Upper lobe of left lung (tissue), 6 donors: ENCODE measurements around the gene P2RX1. TPM values are rescaled to one million over a fixed set of nuclear protein-coding genes. Genes with fewer than 3 reads are reported as not detected.

ENCODE experiments used
- ATAC-seq, 2 donors: fragments of 200-7000 bp; cut with Tn5 transposase; one replicate each; pipeline ENCODE4 v1.9.1; 2022; ENCODE audit warnings: mild to moderate bottlenecking in 2 of 2, moderate library complexity in 2 of 2; ENCODE audit not compliant: low FRiP score in 2 of 2
- DNase-seq, 2 donors: peaks; one replicate each; pipeline ENCODE4 v3.0.0-alpha.2; 2019 to 2020
- H3K27ac ChIP-seq, 4 donors: fragments of 200-600 bp; sonication (generic); one replicate each; pipeline ENCODE4 v1.5.1; 2016 to 2019
- H3K27me3 ChIP-seq, 4 donors: fragments of 200-600 bp; sonication (generic); one replicate each; pipeline ENCODE4 v1.5.1; 2017 to 2019
- H3K36me3 ChIP-seq, 4 donors: fragments of 200-600 bp; sonication (generic); one replicate each; pipeline ENCODE4 v1.5.1; 2016 to 2019
- H3K4me1 ChIP-seq, 4 donors: fragments of 200-600 bp; sonication (generic); one replicate each; pipeline ENCODE4 v1.5.1; 2018 to 2019
- H3K4me3 ChIP-seq, 4 donors: fragments of 200-600 bp; sonication (generic); one replicate each; pipeline ENCODE4 v1.5.1; 2017 to 2019; ENCODE audit warnings: mild to moderate bottlenecking in 2 of 4, moderate library complexity in 1 of 4
- H3K9me3 ChIP-seq, 4 donors: fragments of 200-600 bp; sonication (generic); one replicate each; pipeline ENCODE4 v1.5.1; 2018 to 2019
- EP300 ChIP-seq, 4 donors: sonication (generic); formaldehyde crosslinking; IDR thresholded peaks; one replicate each; pipeline ENCODE4 v1.5.1; 2017; ENCODE audit warnings: antibody characterized with exemption in 4 of 4, control low read depth in 2 of 4
- POLR2A ChIP-seq, 4 donors: fragments of 450-650 bp; IDR thresholded peaks; one replicate each; pipeline ENCODE4 v1.5.1; 2016 to 2017; ENCODE audit warnings: antibody characterized with exemption in 4 of 4, mild to moderate bottlenecking in 2 of 4
- POLR2AphosphoS5 ChIP-seq, 2 donors: sonication (generic); formaldehyde crosslinking; IDR thresholded peaks; one replicate each; pipeline ENCODE4 v1.5.1; 2017; ENCODE audit warnings: antibody characterized with exemption in 2 of 2
- WGBS, 2 donors: methylation state at CpG; one replicate each; pipeline ENCODE4 v1.1.5; 2017 to 2018; 5-methylcytosine and 5-hydroxymethylcytosine counted together
- total RNA-seq, 6 donors: library from RNA; depleted of rRNA in 4 of 6; stranded (reverse); fragments of >200 nt in 4 of 6; gene quantifications; one replicate each; pipeline versions ENCODE4 v1.1.0 to v1.2.1, GENCODE V29; 2016 to 2021
- TF ChIP-seq, protein P1 (sequence below), 6 experiments: fragments of 450-650 bp in 4 of 6; fragments of 200-600 bp in 2 of 6; sonication (generic) in 2 of 6; IDR thresholded peaks; one replicate each; pipeline ENCODE4 v1.5.1; 2016 to 2019; ENCODE audit warnings: antibody characterized with exemption in 6 of 6
- donor health status: DM: no; HTN: no; CAD: no; lungs with moderate emphysema.
- donor health status: DM: no; HTN: yes; CAD: no; lungs with severe emphysema.

The P2RX1 gene
- total RNA-seq, 6 donors from 2014 or later, result 3.7 to 29.9 (median 9.4) TPM

DNA sequence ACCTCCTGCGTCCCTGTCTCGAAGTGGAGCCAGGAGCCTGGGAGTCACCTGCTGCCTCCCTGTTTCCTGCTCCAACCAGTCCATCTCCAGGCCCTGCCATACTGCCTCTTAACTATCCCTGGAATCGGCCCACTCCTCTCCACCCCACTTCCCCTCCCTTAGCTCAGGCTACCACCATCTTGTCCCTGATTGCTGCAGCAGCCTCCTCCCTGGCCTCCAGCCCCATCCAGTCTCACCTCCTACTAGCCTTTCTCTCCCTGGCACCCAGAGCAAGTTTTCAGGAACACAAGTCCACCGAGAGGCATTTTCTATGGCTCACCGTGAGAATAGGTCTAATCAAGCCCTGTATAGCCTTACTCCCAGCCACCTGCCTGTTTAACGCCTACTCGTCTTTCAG, 22.5 kb downstream of the P2RX1 start:
- Histone ChIP-seq H3K4me1 (peaks cover 52 to 65% (median 59%) of the 10 kb centered on the region in 4 donors), H3K36me3 (no peaks in the 10 kb centered on the region), H3K9me3 (no peaks in the 10 kb centered on the region), H3K27me3 (peaks cover 0 to 3% (median 0%) of the 10 kb centered on the region in 4 donors), H3K4me3 (peak overlapping the region in 3 of 4 donors; percentile 60 to 94 (median 80)), H3K27ac (peak overlapping the region; percentile 75 to 90 (median 82))
- ATAC-seq (no peak), DNase-seq (no peak)
- WGBS, 2 donors, result 52 to 62% methylated on average over 7 of the region's 7 CpGs
- TF ChIP-seq, protein P1, sequence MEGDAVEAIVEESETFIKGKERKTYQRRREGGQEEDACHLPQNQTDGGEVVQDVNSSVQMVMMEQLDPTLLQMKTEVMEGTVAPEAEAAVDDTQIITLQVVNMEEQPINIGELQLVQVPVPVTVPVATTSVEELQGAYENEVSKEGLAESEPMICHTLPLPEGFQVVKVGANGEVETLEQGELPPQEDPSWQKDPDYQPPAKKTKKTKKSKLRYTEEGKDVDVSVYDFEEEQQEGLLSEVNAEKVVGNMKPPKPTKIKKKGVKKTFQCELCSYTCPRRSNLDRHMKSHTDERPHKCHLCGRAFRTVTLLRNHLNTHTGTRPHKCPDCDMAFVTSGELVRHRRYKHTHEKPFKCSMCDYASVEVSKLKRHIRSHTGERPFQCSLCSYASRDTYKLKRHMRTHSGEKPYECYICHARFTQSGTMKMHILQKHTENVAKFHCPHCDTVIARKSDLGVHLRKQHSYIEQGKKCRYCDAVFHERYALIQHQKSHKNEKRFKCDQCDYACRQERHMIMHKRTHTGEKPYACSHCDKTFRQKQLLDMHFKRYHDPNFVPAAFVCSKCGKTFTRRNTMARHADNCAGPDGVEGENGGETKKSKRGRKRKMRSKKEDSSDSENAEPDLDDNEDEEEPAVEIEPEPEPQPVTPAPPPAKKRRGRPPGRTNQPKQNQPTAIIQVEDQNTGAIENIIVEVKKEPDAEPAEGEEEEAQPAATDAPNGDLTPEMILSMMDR (IDR thresholded peaks at IDR 0.05), result no peak
- TF ChIP-seq EP300 (IDR thresholded peaks at IDR 0.05), result no peak
- no peak for TF ChIP-seq POLR2AphosphoS5 (IDR thresholded peaks at IDR 0.05)
- no peak for TF ChIP-seq POLR2A (IDR thresholded peaks at IDR 0.05)

- H3K27ac ChIP-seq, result peak within 1 kb of the TSS; percentile 75 to 90 (median 82)
- H3K4me3 ChIP-seq, result peak within 1 kb of the TSS; percentile 58 to 94 (median 70)
- no peaks in the 10 kb centered on the region for H3K36me3 ChIP-seq
- ATAC-seq, result peak; percentile 87 to 89
- H3K4me1 ChIP-seq, result peaks cover 54 to 69% (median 59%) of the 10 kb centered on the region in 4 donors
- H3K27me3 ChIP-seq, result peaks cover 0 to 3% (median 0%) of the 10 kb centered on the region in 4 donors
- TF ChIP-seq, protein P1 (IDR thresholded peaks at IDR 0.05), result peak in 2 of 6 experiments; percentile 26 to 35
- TF ChIP-seq EP300 (IDR thresholded peaks at IDR 0.05), result no peak
- TF ChIP-seq POLR2AphosphoS5 (IDR thresholded peaks at IDR 0.05), result peak in 1 of 2 donors; percentile 44
- TF ChIP-seq POLR2A (IDR thresholded peaks at IDR 0.05), result peak in 1 of 4 donors; percentile 58
- H3K9me3 ChIP-seq, result no peaks in the 10 kb centered on the region
- 1 to 6% methylated on average over 10 to 22 of the region's 75 CpGs for WGBS, 2 donors
- DNase-seq, result peak; percentile 92 to 99
Measured at GRCh38 chr17:3893003-3893719, 23.1 kb downstream of the P2RX1 start, which contains the start of gene CAMKK1. CAMKK1 (minus strand) TSS chr17:3893053; CDS start chr17:3885687, 7,366 bp downstream.

DNA sequence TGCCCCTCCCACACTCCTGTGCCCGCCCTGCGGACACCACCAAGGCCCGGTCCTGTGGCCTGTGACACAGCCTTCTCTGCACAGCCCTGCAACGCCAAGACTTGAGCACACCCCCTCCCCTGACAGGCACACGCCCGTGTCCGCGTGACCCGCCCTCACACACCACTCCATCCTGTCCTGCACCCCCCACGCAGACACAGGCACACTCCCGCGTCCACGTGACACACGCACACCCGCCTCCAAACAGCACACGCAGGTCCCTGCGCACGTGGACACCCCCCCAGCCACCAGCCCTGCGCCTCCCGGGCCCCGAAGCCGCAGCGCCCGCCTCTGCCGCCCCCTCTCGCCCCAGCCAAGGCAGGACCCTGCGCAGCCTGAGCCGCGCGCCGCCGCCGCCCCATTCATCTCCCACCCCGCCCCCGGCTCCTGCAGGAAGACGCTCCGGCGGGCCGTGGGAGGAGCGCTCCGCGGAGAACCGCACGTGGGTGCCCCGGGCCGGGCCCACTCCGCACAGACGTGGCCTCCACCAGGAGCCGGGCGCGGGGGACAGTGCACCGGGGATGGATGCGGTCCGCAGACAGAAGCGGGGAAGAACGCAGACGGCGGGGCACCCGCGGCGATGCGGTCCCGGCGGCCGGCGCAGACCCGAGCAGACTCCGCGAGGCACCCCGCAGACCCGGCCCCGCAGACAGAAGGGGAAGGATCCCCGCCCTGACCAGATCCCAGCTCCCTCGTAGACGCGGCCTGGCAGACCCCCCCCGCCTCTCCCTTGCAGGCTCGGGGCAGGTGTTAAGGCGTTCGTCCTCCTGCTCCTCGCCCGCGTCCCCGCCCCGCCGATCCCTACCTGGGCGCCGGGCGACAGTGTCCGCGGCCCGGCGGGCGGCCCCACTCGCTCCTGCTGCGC, 23.9 kb downstream of the P2RX1 start:
- Histone ChIP-seq H3K4me1 (peaks cover 62 to 76% (median 65%) of the 10 kb centered on the region in 4 donors), H3K27ac (peak overlapping the region; percentile 62 to 86 (median 72)), H3K27me3 (peaks cover 0 to 3% (median 0%) of the 10 kb centered on the region in 4 donors), H3K9me3 (no peaks in the 10 kb centered on the region), H3K36me3 (no peaks in the 10 kb centered on the region), H3K4me3 (peak overlapping the region; percentile 58 to 94 (median 70))
- peak; percentile 89 to 94 for DNase-seq
- 0% methylated on average over 9 to 59 of the region's 96 CpGs for WGBS, 2 donors
- peak; percentile 67 to 70 for ATAC-seq
- TF ChIP-seq POLR2AphosphoS5 (IDR thresholded peaks at IDR 0.05) (peak; percentile 51 to 52), POLR2A (IDR thresholded peaks at IDR 0.05) (peak in 1 of 4 donors; percentile 12), EP300 (IDR thresholded peaks at IDR 0.05) (peak in 1 of 4 donors; percentile 58)
- TF ChIP-seq, protein P1 (IDR thresholded peaks at IDR 0.05), result peak in 1 of 6 experiments; percentile 25

DNA sequence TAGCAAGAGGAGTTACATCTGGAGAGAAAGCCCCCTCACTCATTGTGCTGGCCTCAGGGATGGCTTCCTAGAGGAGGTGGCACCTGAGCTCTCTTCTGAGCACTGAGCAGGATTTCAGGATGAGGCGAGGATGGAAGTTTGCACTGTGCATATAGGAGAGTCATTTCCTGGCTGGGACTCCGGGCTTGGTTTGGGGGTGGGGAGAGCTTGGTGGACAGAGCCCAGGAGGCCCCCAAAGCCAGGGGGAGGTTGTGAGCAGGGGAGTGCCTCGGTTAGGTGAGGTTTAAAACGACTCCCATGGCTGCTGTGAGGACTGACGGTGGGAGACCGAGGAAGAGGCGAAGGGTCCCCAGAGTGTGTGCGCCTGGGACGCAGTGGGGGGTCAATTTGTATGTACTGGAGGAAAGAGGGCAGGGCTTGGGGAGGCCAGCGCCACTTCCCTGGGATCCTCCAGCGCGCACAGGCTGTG, 24.6 kb downstream of the P2RX1 start:
- Histone ChIP-seq H3K9me3 (no peaks in the 10 kb centered on the region), H3K4me1 (peaks cover 69 to 83% (median 71%) of the 10 kb centered on the region in 4 donors), H3K4me3 (peak overlapping the region in 3 of 4 donors; percentile 60 to 94 (median 80)), H3K27me3 (peaks cover 0 to 3% (median 0%) of the 10 kb centered on the region in 4 donors), H3K27ac (peak overlapping the region in 3 of 4 donors; percentile 67 to 86 (median 78)), H3K36me3 (no peaks in the 10 kb centered on the region)
- no peak for ATAC-seq
- whole genome bisulfite sequencing, 2 donors, result 32 to 50% methylated on average over 12 of the region's 12 CpGs
- TF ChIP-seq, protein P1 (IDR thresholded peaks at IDR 0.05), result no peak
- no peak for TF ChIP-seq EP300 (IDR thresholded peaks at IDR 0.05)
- TF ChIP-seq POLR2A (IDR thresholded peaks at IDR 0.05), result no peak
- TF ChIP-seq POLR2AphosphoS5 (IDR thresholded peaks at IDR 0.05), result no peak
- no peak for DNase-seq
